ENCODE results near the gene RNF113B.
A peak's percentile ranks its signal among the peaks of the same experiment; 100 is the strongest.

The RNF113B gene

GRCh38 chr13:98142380-98143156 lies 34.5 kb downstream of the RNF113B start, which contains the start of gene FARP1:
FARP1 (plus strand) TSS chr13:98143094; CDS start chr13:98213243, 70,149 bp downstream.
- Histone ChIP-seq H3K27ac (ENCODE audit: low read depth, low read length) (peak within 1 kb of the TSS; percentile 45), H3K9ac (ENCODE audit: low read length) (peak within 1 kb of the TSS; percentile 68)

GRCh38 chr13:98141509-98142379 lies 35.3 kb downstream of the RNF113B start:
- no peaks in the 10 kb centered on the region for H3K36me3 ChIP-seq (ENCODE audit: control insufficient read depth, insufficient read depth, low read length)
- peak overlapping the region; percentile 45 for H3K27ac ChIP-seq (ENCODE audit: low read depth, low read length)
- peak overlapping the region; percentile 70 for H3K4me3 ChIP-seq (ENCODE audit: low read length)
- peaks cover 5% of the 10 kb centered on the region for H3K4me1 ChIP-seq (ENCODE audit: control insufficient read depth, insufficient read depth, low read length)
- H3K27me3 ChIP-seq (ENCODE audit: control insufficient read depth, insufficient read depth, low read length) = no peaks in the 10 kb centered on the region
- peak overlapping the region; percentile 68 for H3K9ac ChIP-seq (ENCODE audit: low read length)

More at GRCh38 chr13:98142380-98143156, 34.5 kb downstream of the RNF113B start, which contains the start of gene FARP1:
- Histone ChIP-seq H3K4me3 (ENCODE audit: low read length) (peak within 1 kb of the TSS; percentile 70), H3K36me3 (ENCODE audit: control insufficient read depth, insufficient read depth, low read length) (no peaks in the 10 kb centered on the region), H3K27me3 (ENCODE audit: control insufficient read depth, insufficient read depth, low read length) (no peaks in the 10 kb centered on the region), H3K4me1 (ENCODE audit: control insufficient read depth, insufficient read depth, low read length) (peaks cover 5% of the 10 kb centered on the region)

DNA sequence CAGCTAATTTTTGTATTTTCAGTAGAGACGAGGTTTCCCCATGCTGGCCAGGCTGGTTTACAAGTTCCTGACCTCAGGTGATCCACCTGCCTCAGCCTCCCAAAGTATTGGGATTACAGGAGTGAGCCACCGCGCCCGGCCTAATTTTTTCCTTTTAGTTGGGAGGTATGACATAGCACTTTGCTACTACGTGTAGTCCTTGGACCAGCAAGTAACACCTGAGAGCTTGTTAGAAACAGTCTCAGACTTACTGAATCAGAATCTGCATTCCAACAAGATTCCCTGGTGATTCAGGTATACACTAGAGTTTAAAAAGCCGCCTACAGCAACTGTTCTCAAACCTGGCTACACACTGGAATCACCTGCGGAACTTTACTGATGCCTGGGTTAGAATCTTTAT lies 36.0 kb downstream of the RNF113B start:
- H3K36me3 ChIP-seq (ENCODE audit: control insufficient read depth, insufficient read depth, low read length) = no peaks in the 10 kb centered on the region
- H3K27me3 ChIP-seq (ENCODE audit: control insufficient read depth, insufficient read depth, low read length) = no peaks in the 10 kb centered on the region
- no peak overlapping the region for H3K4me3 ChIP-seq (ENCODE audit: low read length)
- H3K27ac ChIP-seq (ENCODE audit: low read depth, low read length) = no peak overlapping the region
- H3K9ac ChIP-seq (ENCODE audit: low read length) = no peak overlapping the region
- H3K4me1 ChIP-seq (ENCODE audit: control insufficient read depth, insufficient read depth, low read length) = peaks cover 5% of the 10 kb centered on the region

- H3K27ac ChIP-seq (ENCODE audit: low read depth, low read length) = no peak overlapping the region
- H3K27me3 ChIP-seq (ENCODE audit: control insufficient read depth, insufficient read depth, low read length) = no peaks in the 10 kb centered on the region
- no peaks in the 10 kb centered on the region for H3K36me3 ChIP-seq (ENCODE audit: control insufficient read depth, insufficient read depth, low read length)
- no peak overlapping the region for H3K4me3 ChIP-seq (ENCODE audit: low read length)
- no peaks in the 10 kb centered on the region for H3K4me1 ChIP-seq (ENCODE audit: control insufficient read depth, insufficient read depth, low read length)
- H3K9ac ChIP-seq (ENCODE audit: low read length) = no peak overlapping the region
Measured at GRCh38 chr13:98134901-98135300, 42.2 kb downstream of the RNF113B start.

DNA sequence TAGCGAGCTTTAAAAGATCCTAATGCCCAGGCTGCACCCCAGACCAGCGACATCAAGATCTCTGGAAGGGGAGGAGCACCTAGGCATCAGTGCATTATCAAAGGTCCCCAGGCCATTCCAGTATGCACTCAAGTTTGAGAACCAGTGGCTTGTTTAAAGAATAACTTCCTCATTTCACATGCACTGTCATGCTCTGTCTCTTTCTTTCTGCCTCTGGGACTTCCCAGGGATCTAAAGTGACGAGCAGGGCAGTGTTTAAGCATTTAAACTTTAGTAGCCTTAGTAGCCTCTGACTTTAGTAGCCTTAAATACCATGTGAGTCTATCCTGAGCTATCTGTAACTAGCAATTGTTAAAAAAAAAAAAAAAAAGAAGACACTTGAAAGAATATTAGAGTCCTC lies 43.1 kb downstream of the RNF113B start:
- H3K36me3 ChIP-seq (ENCODE audit: control insufficient read depth, insufficient read depth, low read length) = no peaks in the 10 kb centered on the region
- no peak overlapping the region for H3K27ac ChIP-seq (ENCODE audit: low read depth, low read length)
- H3K9ac ChIP-seq (ENCODE audit: low read length) = no peak overlapping the region
- no peaks in the 10 kb centered on the region for H3K4me1 ChIP-seq (ENCODE audit: control insufficient read depth, insufficient read depth, low read length)
- no peaks in the 10 kb centered on the region for H3K27me3 ChIP-seq (ENCODE audit: control insufficient read depth, insufficient read depth, low read length)
- H3K4me3 ChIP-seq (ENCODE audit: low read length) = no peak overlapping the region

- H3K4me1 ChIP-seq (ENCODE audit: control insufficient read depth, insufficient read depth, low read length) = no peaks in the 10 kb centered on the region
- no peaks in the 10 kb centered on the region for H3K36me3 ChIP-seq (ENCODE audit: control insufficient read depth, insufficient read depth, low read length)
- H3K4me3 ChIP-seq (ENCODE audit: low read length) = no peak overlapping the region
- no peak overlapping the region for H3K9ac ChIP-seq (ENCODE audit: low read length)
- H3K27ac ChIP-seq (ENCODE audit: low read depth, low read length) = no peak overlapping the region
- no peaks in the 10 kb centered on the region for H3K27me3 ChIP-seq (ENCODE audit: control insufficient read depth, insufficient read depth, low read length)
Measured at GRCh38 chr13:98129059-98129746, 47.9 kb downstream of the RNF113B start.
